ENCODE measurements around the gene SPI1.

Gene SPI1

GRCh38 chr11:47411884-47412746, 33.8 kb upstream of the SPI1 start:
- peak overlapping the region; percentile 97 for H3K27ac ChIP-seq
- ChIA-PET CTCF (interaction anchor here (0.6 to 1.4 kb wide), 6 partner anchors 10 to 249 kb away, joined by 3 to 7 read pairs (median 4); no protein-coding TSS in a partner anchor), POLR2A (ENCODE audit: low non-redundant PET) (interaction anchor here (0.5 to 0.6 kb wide), 3 partner anchors 10 to 91 kb away, joined by 3 read pairs; no protein-coding TSS in a partner anchor)
- TF ChIP-seq CTCF (conservative IDR thresholded peaks at IDR 0.05; ENCODE audit: low read depth) = peak; percentile 67
- no peak for DNase-seq (ENCODE audit: low spot score)

- POLR2A ChIA-PET (ENCODE audit: low non-redundant PET) = no interaction called here
- peak overlapping the region; percentile 97 for H3K27ac ChIP-seq
- no peak for DNase-seq (ENCODE audit: low spot score)
- CTCF ChIA-PET = interaction anchor here (0.5 to 2.3 kb wide), 5 partner anchors 37 to 499 kb away, joined by 3 to 9 read pairs (median 3); no protein-coding TSS in a partner anchor
- no peak for TF ChIP-seq CTCF (conservative IDR thresholded peaks at IDR 0.05; ENCODE audit: low read depth)
Observed at GRCh38 chr11:47410370-47411264, 32.3 kb upstream of the SPI1 start.

- DNase-seq (ENCODE audit: low spot score) = peak; percentile 45
- TF ChIP-seq CTCF (conservative IDR thresholded peaks at IDR 0.05; ENCODE audit: low read depth) = no peak
- H3K27ac ChIP-seq = peak overlapping the region; percentile 97
- POLR2A ChIA-PET (ENCODE audit: low non-redundant PET) = interaction anchor here (0.5 kb wide), 1 partner anchor 226 kb away, joined by 3 read pairs; no protein-coding TSS in a partner anchor
- CTCF ChIA-PET = interaction anchor here (0.6 to 2.3 kb wide), 4 partner anchors 25 to 55 kb away, joined by 3 to 9 read pairs (median 4); no protein-coding TSS in a partner anchor
Observed at GRCh38 chr11:47409440-47410369, 31.4 kb upstream of the SPI1 start.

GRCh38 chr11:47408598-47409439, 30.5 kb upstream of the SPI1 start:
- DNase-seq (ENCODE audit: low spot score) = peak; percentile 87
- TF ChIP-seq CTCF (conservative IDR thresholded peaks at IDR 0.05; ENCODE audit: low read depth) = no peak
- H3K27ac ChIP-seq = peak overlapping the region; percentile 97
- ChIA-PET CTCF (interaction anchor here (0.6 to 2.3 kb wide), 4 partner anchors 26 to 77 kb away, joined by 3 to 9 read pairs (median 4); no protein-coding TSS in a partner anchor), POLR2A (ENCODE audit: low non-redundant PET) (interaction anchor here (0.5 to 0.6 kb wide), 2 partner anchors 116 to 225 kb away, joined by 3 read pairs; no protein-coding TSS in a partner anchor)
